Activated T-cell treated with anti-CD3 and anti-CD28 coated beads for 1 hour (primary cell): Measurements from ENCODE around the gene ZBTB32.
A peak's percentile ranks its signal among the peaks of the same experiment; 100 is the strongest.

Experiments used
- DNase-seq: peaks from one replicate; pipeline ENCODE4 v3.0.0-alpha.2; 2020; ENCODE audit warnings: low read depth

The ZBTB32 gene

DNA sequence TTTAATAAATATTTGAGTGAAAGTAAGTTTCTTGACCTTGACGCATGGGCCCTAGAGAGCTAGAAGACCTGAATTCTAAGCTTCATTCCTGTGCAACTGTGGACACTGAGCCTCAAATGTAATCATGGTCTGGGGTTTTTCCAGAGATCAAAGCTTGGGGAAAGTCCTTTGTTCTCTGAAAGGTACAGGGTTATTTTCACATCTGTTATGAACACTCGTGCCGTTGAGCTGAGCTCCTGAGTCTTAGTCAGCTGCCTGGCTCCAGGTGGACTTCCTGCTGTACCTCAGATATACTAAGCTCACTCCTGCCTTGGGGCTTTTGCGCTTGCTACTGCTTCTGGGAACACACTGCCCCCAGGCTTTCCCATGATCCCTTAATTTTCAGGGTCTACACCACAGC is 7.5 kb upstream of the ZBTB32 start:
- DNase-seq: no peak

DNA sequence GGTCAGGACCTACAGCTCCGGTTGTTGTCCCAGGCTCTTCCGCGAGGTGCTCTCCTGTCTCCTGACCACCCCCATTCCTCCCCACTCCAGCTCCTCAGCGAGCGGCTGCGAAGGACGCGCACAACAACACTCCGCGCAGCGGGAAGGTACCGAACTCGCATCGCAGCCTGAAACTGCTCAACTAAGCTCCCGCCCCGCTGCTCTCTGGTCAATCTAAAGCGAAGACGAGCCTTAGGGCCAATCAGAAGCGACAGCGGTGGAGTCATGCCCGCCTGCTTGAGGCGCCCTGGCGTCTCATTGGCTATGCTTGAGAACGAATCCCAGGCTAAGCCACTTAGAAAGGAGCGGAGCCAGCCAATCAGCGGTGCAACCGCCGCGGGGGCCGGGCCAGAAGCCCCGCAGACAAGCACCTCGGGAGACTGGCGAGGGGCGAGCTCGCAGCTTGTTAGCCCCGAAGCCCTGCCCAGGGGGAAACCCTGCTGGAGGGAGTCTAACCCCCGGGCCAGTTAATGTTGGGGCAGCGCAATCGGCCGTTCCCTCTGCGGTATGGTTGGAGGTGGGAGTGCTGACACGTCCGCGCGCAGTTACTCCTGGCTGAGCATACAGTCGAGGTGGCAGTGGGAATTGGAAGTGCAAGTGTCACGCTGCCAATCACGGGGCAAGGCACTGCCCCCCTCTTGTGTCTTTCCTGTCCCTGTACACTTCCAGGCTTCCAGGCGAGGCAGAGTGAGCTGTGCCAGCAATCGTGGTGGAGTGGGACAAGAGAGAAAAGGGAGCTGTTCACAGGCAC is 1.9 kb upstream of the ZBTB32 start:
- peak; percentile 80 for DNase-seq

DNA sequence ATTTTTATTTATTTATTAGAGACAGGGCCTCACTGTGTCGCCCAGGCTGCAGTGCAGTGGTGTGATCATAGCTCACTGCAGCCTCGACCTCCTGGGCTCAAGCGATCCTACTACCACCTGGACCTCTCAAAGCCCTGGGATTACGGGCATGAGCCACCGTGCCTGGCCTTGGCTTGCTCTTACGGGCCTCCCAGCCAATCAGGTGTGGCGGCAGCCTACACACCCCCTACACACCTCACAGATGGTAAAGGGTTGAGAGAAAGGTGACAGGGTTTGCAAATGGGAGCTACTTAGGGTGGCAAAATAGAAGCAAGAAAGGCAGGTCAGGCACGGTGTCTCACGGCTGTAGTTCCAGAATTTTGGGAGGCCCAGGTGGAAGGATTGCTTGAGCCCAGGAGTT is 1.0 kb upstream of the ZBTB32 start:
- no peak for DNase-seq

DNA sequence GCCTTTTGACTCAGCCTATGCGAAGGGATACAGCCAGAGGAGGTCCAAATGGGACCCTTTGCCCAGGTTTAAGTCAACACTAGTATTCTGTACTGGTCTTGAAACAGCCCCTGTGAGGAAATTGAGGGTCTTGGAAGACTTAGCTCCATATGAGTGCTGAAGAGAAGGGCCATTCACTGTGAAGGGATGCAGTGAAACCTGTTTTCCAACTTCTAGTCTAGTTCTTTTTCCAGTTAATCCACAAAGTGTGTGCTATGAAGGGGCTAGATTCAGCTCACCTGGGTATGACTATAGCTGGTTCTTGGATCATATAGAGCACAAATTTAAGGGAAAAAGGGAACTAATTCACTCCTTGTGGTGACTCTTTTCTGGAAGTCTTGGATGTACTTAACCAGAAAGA is 4.0 kb downstream of the ZBTB32 start:
- DNase-seq: no peak

DNA sequence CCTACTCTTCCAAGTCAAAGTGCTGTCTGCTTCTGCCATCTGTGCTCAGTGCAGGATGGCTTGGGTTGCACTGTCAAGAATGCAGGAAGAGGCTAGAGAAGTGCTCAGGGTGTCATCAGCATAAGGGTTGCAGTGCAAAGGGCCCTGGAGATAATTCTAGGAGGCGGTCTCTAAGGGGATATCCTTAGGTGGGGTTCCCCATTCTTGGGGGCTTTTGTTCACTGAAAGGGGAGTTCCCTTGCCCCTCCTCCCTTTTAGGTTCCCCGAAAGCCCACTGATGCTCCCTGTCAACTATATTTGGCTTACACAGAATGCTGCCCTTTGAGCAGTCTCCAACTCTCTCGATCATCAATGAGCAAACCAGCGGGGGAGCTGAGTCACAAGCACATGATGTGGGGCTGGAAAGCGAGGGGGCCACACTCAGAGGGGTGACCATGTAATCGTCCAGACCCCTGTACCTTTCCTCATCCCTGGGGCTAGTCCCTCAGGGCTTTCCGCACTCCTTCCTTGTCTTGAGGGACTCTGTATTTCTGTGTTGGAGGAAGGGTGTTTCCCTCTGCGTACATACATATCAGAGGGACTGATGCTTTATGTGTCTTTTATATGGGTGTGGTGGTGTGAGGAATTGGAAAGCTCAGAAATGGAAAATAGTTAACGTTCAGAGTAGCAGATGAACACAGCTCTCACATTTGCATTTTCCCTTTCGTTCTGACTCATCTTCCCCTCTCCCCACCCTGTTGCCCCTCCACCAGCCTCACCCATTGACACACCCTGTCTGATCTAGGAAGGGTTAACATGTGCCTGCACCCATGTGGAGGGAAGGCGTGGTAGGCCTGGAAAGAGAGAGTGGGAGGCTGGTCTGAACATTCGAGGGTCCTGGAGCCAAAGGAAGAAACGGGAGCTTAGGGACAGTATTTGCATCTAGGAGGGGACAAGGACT is 6.7 kb downstream of the ZBTB32 start:
- no peak for DNase-seq

DNA sequence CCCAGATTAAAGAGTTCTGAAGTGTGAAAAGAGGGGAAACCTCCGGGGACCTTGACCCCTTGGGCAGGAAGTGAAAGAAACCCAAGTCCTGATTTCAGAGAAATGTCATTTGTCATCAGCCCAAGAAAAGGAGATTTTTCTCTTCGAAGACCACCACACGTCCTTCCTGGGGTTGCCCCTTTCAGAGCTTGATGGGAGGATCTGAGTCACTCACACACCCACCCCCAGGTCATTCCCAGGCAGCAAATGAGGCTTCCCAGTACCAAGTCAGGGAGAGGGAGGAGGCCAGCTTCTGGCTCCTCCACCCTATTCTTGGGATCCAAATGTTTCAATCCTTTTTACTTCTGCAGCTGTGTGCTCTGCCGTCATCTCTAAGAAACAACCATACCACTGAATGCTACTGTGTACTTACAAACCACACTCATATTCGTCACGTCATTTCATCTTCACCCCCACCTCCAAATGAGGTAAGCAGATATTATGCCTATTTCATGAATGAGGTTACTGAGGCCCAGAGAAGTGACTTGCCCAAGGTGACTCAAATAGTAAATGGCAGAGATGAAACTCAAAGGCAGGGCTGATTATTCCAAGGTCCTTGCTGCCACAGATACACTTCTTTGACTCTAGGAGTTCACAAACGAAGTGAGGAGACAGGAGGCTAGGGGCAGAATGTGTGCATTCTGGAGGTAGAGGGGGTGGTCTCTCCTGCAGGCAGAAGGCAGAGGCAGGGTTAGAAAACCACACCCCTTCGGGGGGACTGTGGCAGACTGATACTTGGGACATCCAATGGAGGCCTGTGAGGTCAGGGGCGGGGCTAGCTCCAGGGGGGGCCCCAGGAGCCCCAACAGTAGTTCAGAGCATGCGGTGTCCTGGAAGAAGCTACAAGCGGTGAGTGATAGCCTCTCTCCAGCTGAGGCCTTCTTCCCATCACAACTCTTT is 8.5 kb downstream of the ZBTB32 start:
- no peak for DNase-seq

DNA sequence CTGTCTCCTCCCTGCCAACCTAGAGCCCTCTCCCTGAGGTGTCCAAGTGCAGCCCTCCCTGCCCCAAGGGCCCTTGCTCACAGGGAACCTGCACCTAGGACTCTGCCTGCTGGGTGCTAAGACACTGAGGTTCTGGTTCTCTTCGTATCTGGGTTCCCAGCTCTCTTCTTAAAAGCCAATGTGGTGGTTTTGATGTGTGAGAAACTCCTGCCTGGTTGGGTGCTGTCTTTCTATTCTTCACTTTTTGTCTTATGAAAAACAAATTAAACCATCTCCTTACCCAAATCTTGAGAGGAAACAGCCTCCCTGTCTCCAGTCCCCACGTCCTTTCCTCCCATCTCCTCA is 9.1 kb downstream of the ZBTB32 start:
- DNase-seq: no peak

DNA sequence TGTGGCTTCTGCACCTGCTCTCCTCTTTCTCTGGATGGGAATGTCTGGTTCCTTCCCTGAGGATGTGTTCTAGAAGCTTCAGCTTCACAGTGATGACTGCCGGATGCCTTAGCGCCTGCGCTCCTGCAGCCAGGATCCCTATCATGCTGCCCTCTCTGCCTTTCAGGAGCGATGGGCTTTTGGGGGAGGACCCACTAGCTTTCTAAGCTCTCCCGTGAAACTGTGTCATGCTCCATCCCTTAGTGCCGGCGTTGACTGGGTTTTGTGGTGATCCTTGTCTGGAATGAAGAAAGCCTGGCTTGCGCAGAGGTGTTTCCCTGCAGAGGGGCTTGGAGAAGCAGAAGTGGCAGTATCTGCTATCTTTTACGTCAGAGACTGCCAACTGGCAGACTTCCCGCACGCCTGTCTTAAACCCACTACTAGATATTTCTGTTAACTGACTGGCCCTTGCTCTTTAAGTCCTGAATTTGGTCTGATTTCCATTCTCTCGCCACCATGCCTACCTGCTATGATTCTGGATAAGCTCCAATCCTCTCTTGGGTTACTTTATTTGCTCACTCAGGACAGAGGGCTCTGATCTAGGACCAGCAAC is 9.6 kb downstream of the ZBTB32 start:
- DNase-seq: no peak

DNA sequence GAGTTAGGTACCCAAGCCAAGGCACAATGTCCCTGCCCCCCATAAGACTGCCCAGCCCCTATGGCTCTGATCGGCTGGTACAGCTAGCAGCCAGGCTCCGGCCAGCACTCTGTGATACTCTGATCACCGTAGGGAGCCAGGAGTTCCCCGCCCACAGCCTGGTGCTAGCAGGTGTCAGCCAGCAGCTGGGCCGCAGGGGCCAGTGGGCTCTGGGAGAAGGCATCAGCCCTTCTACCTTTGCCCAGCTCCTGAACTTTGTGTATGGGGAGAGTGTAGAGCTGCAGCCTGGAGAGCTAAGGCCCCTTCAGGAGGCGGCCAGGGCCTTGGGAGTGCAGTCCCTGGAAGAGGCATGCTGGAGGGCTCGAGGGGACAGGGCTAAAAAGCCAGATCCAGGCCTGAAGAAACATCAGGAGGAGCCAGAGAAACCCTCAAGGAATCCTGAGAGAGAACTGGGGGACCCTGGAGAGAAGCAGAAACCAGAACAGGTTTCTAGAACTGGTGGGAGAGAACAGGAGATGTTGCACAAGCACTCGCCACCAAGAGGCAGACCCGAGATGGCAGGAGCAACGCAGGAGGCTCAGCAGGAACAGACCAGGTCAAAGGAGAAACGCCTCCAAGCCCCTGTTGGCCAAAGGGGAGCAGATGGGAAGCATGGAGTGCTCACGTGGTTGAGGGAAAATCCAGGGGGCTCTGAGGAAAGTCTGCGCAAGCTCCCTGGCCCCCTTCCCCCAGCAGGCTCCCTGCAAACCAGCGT is 10.4 kb downstream of the ZBTB32 start:
- no peak for DNase-seq

DNA sequence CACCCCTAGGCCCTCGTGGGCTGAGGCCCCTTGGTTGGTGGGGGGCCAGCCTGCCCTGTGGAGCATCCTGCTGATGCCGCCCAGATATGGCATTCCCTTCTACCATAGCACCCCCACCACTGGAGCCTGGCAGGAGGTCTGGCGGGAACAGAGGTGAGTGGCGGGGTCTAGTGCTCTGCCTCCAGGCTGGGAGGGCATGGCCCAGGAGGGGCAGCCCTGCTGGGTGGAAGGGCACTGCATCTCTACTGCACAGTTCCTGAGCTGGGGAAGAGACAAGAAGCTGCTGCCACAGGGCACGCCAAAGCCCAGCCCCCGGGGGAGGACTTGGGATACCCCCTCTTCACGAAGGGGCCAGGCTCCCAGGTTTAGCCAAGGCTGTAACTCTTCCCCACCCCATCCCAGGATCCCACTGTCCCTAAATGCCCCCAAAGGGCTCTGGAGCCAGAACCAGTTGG is 11.0 kb downstream of the ZBTB32 start:
- no peak for DNase-seq

DNA sequence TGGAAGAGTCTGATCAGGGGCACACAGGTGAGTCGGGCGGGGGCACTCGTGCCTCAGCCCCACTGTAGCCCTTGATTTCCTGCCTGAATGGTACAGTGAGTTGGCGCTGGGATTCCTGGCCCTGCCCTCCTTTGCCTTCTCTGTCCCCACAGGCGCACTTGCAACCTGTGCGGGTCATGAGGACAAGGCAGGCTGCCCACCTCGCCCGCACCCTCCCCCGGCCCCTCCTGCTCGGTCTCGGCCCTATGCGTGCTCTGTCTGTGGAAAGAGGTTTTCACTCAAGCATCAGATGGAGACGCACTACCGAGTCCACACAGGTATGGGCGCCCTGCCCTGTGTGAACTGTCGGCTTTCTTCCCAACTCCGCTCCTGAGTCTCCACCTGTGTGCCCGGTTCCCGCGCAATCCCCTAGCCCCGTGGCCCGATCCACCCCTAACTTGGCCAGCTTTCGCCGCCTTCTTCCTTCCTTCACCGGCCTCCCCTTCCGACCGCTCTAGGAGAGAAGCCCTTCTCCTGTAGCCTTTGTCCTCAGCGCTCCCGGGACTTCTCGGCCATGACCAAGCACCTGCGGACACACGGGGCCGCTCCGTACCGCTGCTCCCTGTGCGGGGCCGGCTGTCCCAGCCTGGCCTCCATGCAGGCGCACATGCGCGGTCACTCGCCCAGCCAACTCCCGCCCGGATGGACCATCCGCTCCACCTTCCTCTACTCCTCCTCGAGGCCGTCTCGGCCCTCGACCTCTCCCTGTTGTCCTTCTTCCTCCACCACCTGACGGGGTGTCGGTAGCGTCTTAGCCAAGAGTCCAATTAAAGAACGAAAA is 11.8 kb downstream of the ZBTB32 start:
- no peak for DNase-seq

DNA sequence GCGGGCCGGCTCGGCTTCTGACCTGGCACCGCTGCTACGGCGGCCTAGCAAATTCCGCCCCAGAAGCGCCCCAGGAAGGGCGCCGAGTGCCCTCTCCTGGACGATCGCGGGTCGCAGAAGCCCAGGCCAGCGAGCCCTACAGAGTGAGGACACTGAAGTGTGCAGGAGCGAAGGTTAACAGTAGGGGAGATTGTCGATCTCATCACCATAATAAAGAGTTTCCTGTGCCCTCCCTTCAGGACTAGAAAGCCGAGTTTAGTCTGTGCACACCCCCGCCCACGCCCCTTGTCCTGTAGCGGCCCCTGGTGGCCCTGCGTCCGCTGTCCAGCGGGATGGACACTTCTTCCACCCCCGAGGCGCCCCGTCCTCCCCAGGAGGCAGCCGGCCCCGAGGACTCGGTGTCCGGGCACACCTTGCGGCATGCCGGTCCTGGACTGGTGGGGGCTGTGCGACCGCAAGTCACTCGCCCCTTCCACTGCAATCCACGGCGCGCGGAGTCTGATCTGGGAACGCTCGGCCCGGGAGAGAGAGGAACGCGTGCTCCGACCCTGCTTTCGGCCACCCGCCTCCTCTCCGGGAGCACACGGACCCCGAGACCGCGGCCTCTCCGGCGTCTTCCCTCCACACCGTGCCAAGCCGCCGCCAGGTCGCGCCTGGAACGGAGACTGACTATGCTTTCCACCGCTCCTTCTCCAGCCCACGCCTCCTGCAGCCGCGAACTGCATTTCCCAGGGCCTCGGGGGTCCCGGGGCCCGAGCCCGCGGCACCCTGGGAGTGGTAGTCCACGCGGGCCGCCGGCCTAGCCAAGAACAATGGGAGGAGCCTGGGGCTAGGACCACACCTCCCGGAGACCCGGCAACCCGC is 12.7 kb downstream of the ZBTB32 start:
- peak; percentile 93 for DNase-seq

DNA sequence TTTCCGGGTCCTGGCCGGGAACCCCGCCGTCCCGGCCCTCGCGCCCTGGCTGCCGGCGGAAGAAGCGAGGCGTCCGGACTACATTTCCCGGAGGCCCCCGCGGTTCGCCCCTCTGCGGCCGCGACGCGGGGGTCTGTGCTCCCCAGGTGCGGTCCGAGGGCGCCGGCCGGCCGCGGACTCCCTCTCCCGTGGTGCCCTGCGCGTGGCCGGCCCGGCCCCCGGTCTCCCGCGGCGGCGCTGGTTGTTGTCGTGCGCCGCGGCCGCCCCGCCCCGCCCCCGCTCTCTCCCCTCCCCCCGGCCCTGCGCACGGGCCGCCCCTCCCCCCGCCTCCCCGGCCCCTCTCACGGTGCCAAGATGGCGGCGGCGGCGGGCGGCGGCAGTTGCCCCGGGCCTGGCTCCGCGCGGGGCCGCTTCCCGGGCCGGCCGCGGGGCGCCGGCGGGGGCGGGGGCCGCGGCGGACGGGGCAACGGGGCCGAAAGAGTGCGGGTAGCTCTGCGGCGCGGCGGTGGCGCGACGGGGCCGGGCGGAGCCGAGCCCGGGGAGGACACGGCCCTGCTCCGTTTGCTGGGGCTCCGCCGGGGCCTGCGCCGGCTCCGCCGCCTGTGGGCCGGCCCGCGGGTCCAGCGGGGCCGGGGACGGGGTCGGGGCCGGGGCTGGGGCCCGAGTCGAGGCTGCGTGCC is 13.4 kb downstream of the ZBTB32 start, which contains the start of gene KMT2B:
Gene KMT2B, plus strand, starts transcription at position 339 of the 680 bp plus-strand sequence. Its CDS starts 16 bp downstream, at position 355.
- no peak for DNase-seq

DNA sequence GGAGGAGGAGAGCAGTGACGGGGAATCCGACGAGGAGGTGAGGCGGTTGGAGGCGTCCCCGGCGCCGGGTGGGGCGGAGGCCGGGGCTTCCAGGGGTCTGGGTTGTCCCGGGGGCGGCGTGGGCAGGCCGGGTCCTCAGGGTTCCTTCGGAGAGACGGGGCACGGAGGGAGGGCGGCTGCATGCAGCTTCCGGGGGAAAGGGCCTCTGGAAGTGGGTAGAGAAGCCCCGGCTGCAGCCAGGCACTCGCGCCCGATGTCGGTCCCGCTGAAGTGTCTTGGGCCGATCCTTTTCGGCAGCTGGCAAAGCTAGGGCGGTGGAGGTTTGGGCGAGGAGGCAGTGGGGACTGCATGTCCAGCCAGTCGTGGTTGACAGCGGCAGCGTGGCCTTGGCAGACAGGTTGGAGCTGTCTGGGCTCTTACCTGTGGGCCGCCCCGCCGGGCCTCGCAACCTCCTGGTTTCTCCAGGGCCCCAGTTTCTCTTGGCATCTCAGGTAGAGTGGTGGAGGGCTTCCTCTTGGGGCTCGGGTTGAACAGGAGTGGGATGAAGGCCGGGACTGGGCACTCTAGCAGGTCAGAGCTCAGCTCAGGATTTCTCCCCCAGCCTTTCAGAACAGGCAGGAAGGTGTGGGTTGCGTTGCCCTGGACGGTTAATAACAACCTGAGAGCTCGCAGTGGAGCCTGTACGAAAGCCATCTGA is 14.1 kb downstream of the ZBTB32 start:
- peak; percentile 36 for DNase-seq

DNA sequence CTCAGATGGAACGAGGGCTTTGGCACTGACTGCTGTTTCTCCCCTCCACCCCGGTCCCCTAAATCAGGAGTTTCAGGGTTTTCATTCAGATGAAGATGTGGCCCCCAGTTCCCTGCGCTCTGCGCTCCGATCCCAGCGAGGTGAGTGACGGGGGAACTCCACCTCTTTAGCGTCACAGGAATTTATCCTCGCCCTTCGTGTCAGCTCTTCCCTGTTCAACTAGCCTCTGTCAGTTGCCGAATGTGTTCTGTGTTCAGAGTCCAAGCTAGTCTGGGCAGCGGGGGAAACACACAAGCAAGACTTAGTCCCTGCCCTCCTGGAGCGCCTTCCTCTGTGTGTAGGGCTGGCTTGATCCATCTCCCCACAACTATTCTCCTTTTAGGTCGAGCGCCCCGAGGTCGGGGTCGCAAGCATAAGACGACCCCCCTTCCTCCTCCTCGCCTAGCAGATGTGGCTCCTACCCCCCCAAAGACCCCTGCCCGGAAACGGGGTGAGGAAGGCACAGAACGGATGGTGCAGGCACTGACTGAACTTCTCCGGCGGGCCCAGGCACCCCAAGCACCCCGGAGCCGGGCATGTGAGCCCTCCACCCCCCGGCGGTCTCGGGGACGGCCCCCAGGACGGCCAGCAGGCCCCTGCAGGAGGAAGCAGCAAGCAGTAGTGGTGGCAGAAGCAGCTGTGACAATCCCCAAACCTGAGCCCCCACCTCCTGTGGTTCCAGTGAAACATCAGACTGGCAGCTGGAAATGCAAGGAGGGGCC is 15.2 kb downstream of the ZBTB32 start:
- no peak for DNase-seq

DNA sequence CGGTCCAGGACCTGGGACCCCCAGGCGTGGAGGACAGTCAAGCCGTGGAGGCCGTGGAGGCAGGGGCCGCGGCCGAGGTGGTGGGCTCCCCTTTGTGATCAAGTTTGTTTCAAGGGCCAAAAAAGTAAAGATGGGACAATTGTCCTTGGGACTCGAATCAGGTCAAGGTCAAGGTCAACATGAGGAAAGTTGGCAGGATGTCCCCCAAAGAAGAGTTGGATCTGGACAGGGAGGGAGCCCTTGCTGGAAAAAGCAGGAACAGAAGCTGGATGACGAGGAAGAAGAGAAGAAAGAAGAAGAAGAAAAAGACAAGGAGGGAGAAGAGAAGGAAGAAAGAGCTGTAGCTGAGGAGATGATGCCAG is 15.8 kb downstream of the ZBTB32 start:
- no peak for DNase-seq

DNA sequence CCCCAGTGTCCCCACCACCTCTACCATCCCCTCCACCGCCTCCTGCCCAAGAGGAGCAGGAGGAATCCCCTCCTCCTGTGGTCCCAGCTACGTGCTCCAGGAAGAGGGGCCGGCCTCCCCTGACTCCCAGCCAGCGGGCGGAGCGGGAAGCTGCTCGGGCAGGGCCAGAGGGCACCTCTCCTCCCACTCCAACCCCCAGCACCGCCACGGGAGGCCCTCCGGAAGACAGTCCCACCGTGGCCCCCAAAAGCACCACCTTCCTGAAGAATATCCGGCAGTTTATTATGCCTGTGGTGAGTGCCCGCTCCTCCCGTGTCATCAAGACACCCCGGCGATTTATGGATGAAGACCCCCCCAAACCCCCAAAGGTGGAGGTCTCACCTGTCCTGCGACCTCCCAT is 16.3 kb downstream of the ZBTB32 start:
- no peak for DNase-seq
